HFFc6 (cell line): Measurements from ENCODE around the gene CCT7. TPM values are rescaled to one million over a fixed set of nuclear protein-coding genes. Genes with fewer than 3 reads are reported as not detected.
A peak's percentile ranks its signal among the peaks of the same experiment; 100 is the strongest.

ENCODE experiments used
- DNase-seq: peaks from one replicate; pipeline ENCODE4 v3.0.0-alpha.2; 2018
- H3K27ac Mint-ChIP-seq: 2 replicates; pipeline ENCODE4 v1.8.0; 2020; ENCODE audit warnings: mild to moderate bottlenecking, mixed read lengths
- H3K27me3 Mint-ChIP-seq: 2 replicates; pipeline ENCODE4 v1.8.0; 2021; ENCODE audit warnings: mild to moderate bottlenecking, moderate library complexity, mixed read lengths; ENCODE audit not compliant: insufficient read depth
- H3K36me3 Mint-ChIP-seq: 2 replicates; pipeline ENCODE4 v1.8.0; 2021; ENCODE audit warnings: low read depth, mixed read lengths
- H3K4me1 Mint-ChIP-seq: 2 replicates; pipeline ENCODE4 v1.8.0; 2020; ENCODE audit warnings: low read depth, mixed read lengths
- H3K4me3 Mint-ChIP-seq: 2 replicates; pipeline ENCODE4 v1.8.0; 2020; ENCODE audit warnings: mild to moderate bottlenecking, moderate library complexity, mixed read lengths
- H3K9me3 Mint-ChIP-seq: 2 replicates; pipeline ENCODE4 v1.8.0; 2020; ENCODE audit warnings: mild to moderate bottlenecking, mixed read lengths
- CTCF ChIP-seq: fragments of 200-600 bp; sonication (generic); IDR thresholded peaks from 2 replicates; pipeline ENCODE4 v1.5.0; 2021; ENCODE audit warnings: antibody characterized with exemption, mild to moderate bottlenecking
- total RNA-seq, 6 experiments: library from RNA; stranded (reverse); fragmentation: NEBNext Ultra II Directional; extraction: Animal tissue kit (Norgen Biotek cat#: 25700); gene quantifications; 2 replicates in 1 of 6; 3 replicates in 5 of 6; pipeline ENCODE4 v1.2.3, GENCODE V29; 2021

Gene CCT7
- total RNA-seq, 6 experiments from 2014 or later = 350 to 492 (median 406) TPM

- H3K27ac Mint-ChIP-seq = peak overlapping the region; percentile 2; the same call in 1 of the 2 replicates
- no peak for TF ChIP-seq CTCF
- DNase-seq = no peak
- peaks cover 51% of the 10 kb centered on the region for H3K4me1 Mint-ChIP-seq
- H3K36me3 Mint-ChIP-seq = peaks cover 14% of the 10 kb centered on the region
- H3K9me3 Mint-ChIP-seq = no peaks in the 10 kb centered on the region
- H3K4me3 Mint-ChIP-seq = no peak overlapping the region
- H3K27me3 Mint-ChIP-seq = peaks cover 1% of the 10 kb centered on the region; the same call in 1 of the 2 replicates
Observed at GRCh38 chr2:73237168-73237567, 3.1 kb downstream of the CCT7 start.

GRCh38 chr2:73238149-73238548 lies 4.0 kb downstream of the CCT7 start:
- Mint-ChIP-seq H3K9me3 (no peaks in the 10 kb centered on the region), H3K27ac (peak overlapping the region; percentile 71), H3K36me3 (peaks cover 20% of the 10 kb centered on the region), H3K4me1 (peaks cover 52% of the 10 kb centered on the region), H3K4me3 (no peak overlapping the region), H3K27me3 (peaks cover 1% of the 10 kb centered on the region; the same call in 1 of the 2 replicates)
- no peak for TF ChIP-seq CTCF
- DNase-seq = no peak

- H3K4me1 Mint-ChIP-seq = peaks cover 59% of the 10 kb centered on the region
- no peak for TF ChIP-seq CTCF
- peaks cover 21% of the 10 kb centered on the region for H3K36me3 Mint-ChIP-seq
- DNase-seq = no peak
- no peaks in the 10 kb centered on the region for H3K27me3 Mint-ChIP-seq
- H3K4me3 Mint-ChIP-seq = no peak overlapping the region
- H3K9me3 Mint-ChIP-seq = no peaks in the 10 kb centered on the region
- H3K27ac Mint-ChIP-seq = no peak overlapping the region
Observed at GRCh38 chr2:73238976-73239375, 4.9 kb downstream of the CCT7 start.

- Mint-ChIP-seq H3K36me3 (peaks cover 21% of the 10 kb centered on the region), H3K4me3 (no peak overlapping the region), H3K27ac (peak overlapping the region; percentile 8; the same call in 1 of the 2 replicates), H3K4me1 (peaks cover 66% of the 10 kb centered on the region), H3K9me3 (no peaks in the 10 kb centered on the region), H3K27me3 (no peaks in the 10 kb centered on the region)
- DNase-seq = peak; percentile 30
- no peak for TF ChIP-seq CTCF
Observed at GRCh38 chr2:73239776-73240175, 5.7 kb downstream of the CCT7 start.

GRCh38 chr2:73243884-73244570 lies 9.9 kb downstream of the CCT7 start:
- Mint-ChIP-seq H3K4me3 (no peak overlapping the region), H3K36me3 (peaks cover 38% of the 10 kb centered on the region), H3K27ac (peak overlapping the region; percentile 47), H3K9me3 (no peaks in the 10 kb centered on the region), H3K4me1 (peaks cover 46% of the 10 kb centered on the region), H3K27me3 (no peaks in the 10 kb centered on the region)
- TF ChIP-seq CTCF = no peak
- DNase-seq = peak; percentile 82
